ENCODE measurements around the gene CD300LD.
"Not testable (repeated sequence)": the region's sequence is repeated elsewhere in the genome, so short reads cannot be mapped to it uniquely, and the experiment has no call there.

GRCh38 chr17:74558402-74558801 is 33.7 kb downstream of the CD300LD start:
- not testable (repeated sequence) for TF ChIP-seq CTCF, POLR2AphosphoS5, POLR2A (IDR thresholded peaks at IDR 0.05)

All from upper lobe of left lung (tissue), 4 donors.